NK-92 (cell line): ENCODE data around the gene FOXP4.

Source experiments
- DNase-seq: peaks from one replicate; lab custom pipeline; 2025; ENCODE audit not compliant: unreplicated experiment; lab: John Stamatoyannopoulos, UW

The FOXP4 gene

DNA sequence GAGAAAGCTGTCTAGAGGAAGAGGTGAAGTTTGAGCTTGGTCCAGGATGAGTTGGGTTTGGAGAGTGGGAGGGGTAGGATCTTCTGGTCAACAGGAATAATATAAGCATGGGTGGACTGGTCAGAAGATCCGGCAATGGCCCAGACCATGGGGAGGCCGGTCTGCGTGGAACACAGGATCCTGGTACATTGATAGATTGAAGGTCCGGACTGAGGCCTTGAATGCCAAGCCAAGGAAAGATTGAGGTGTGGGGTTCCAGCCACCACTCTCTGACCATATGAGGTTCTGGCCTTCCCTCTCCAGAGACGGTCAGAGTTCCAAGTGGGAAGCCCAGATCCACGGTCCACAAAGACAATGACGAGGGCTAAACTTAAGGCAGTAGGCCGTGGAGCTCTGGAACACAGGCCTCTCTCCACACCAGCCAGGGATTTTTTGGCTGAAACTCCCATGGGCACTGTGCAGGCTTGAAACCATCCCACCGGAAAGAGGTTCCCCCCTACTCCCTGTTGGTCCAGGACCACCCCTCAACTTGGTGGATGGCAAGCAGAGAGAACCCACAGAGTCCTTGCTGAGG, 95.3 kb downstream of the FOXP4 start:
- DNase-seq = no peak

DNA sequence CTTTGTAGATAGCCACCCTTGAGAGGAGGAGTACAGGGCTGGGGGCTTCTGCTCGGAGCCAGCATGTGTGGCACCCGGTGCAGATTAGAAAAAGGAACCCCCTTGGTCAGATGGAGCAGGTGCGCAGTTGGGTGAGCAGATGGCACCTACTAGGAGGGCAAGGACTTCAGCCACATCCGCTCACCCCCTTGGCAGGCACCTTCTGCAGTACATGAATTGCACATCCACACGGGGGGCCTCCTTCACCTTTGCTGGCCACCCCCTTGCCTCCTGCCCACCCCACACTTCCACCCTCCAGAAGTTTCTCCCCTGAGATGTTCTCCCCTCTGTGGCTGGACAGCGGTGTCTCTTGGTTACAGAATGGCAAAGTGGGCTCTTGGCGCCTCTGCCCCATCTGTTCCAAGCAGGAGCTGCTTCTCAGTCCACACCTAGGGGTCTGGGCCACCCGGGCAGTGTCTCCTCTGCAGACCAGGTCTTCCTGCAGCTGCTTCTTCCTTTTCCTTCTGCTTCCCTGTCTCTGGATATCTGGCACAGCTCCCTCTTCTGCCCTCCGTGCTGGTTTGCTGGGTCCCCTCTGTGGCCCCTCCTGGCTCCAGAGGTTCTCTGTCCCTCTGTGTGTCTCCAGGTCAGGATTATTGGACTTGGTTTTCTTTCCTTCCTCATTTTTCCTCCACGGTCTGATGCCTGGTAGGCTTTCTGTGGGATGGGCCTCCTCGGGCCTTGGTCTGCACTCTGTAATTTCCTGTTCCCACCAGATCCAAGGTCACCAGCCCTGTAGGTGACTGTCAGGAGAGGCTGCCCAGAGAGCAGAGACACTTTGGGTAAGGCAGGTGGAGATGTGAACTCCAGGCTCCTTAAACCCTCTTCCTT, 96.1 kb downstream of the FOXP4 start:
- DNase-seq = no peak

DNA sequence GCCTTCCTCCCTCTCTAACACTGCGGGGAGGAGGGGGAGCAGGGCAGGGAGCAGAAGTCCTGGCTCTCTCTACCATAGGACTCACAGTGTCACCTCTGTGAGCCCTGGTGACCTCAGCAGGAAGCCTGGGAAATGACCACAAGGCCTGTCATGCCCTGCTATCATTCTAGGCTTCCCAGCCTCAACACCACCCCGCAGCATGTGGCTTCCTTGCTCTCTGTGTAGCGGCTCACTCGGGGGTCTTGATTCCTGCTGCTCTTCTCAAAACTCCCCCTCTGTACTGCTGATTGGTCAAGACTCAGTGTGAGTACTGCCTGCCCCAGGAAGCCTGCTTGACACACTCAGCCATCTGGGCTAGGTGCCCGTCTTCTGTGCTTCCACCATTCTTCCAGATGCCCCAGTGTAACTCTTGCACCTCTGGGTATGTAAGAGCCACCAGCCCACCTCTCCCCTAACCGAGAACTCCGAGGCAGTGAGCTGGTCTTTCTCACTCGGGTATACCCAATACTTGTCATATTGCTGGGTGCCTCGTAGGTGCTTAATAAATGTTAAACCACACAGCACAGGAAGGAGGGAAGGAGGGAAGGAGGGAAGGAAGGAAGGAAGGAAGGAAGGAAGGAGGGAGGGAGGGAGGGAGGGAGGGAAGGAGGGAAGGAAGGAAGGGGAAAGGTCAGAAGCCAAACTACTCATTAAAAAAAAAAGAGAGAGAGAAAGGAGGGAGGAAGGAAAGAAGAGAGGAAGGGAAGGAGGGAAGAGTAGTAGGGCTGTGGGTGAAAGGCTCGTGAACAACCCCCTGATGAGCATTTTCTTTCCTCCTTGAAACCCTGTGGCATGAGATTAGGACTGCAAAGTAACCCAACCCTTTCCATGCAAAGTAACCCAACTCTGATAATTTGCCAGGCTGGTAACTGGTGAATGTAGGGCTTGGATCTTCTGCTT, 97.0 kb downstream of the FOXP4 start:
- DNase-seq = no peak

DNA sequence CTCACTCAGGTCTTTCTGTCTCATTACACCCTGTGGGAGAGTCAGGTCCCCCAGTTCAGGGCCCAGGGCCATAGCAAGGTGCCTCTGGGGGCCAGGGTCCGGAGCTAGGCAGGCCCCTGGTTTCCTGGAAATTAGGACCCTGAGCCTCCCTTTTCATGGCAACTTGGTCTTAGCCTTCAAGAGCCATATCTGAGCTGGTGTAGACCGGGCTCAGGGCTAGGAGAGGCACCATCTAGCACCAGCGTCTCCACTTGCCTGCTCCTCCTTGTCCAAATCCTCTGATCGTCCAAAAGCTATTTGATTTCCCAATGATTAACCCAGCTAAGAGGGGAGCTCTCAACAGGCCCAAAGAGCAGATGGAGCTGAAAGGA, 97.7 kb downstream of the FOXP4 start:
- no peak for DNase-seq

DNA sequence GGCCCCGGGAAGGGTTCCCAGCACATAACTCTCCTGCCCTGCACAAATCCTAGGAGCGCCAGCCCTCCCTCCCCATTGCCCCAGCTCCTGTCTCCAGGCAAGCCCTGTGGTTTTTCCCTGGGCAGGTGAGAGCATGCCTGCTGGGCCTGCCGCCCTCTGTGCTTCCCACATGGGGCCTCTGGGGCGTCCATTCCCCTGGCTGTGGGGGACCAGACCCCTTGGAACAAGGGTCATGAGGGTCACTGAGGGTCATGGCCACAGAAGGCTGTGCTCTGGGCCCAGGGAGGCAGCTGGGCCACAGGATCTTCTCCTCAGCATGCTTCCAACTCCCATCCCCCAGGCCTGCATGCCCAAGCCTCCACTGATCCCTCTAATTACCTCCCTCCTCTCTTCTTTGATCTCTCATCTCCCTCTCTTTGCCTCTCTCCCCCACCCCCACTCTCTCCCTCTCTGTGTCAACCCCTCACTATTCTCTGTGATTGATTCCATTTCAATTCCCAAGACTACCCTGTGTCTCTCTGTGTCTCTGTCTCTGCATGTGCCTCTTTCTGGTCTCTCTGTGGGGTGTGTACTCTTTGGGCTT, 98.2 kb downstream of the FOXP4 start:
- DNase-seq = no peak

DNA sequence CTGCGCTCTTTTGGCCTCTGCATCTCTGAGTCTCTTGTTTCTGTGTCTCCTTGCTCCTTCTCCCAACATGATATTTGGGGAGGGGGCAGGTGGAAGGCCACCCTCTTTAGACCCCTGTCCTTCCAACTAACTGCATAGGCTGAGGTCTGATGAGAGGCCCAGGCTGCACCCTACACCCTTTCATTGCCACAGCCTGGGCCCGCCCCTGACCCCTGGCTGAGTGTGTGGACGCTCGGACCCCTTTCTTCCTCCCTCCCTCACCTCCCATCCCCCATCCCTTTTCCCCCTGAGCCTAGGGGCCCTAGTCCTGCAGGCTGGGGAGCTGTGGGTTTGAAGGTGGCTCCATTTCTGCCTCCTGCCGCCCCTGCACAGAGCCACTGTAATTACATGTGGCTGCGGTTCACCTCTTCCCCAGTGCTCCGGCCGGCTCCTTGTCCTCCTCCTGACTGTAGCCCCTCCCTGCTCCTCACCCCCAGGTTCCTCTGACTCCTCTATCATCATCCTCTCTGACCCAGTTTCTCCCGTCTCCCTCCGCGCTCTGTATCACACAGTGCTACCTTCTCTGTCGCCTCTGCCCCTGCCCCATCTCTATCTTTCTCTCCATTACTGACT, 98.9 kb downstream of the FOXP4 start:
- DNase-seq = no peak

DNA sequence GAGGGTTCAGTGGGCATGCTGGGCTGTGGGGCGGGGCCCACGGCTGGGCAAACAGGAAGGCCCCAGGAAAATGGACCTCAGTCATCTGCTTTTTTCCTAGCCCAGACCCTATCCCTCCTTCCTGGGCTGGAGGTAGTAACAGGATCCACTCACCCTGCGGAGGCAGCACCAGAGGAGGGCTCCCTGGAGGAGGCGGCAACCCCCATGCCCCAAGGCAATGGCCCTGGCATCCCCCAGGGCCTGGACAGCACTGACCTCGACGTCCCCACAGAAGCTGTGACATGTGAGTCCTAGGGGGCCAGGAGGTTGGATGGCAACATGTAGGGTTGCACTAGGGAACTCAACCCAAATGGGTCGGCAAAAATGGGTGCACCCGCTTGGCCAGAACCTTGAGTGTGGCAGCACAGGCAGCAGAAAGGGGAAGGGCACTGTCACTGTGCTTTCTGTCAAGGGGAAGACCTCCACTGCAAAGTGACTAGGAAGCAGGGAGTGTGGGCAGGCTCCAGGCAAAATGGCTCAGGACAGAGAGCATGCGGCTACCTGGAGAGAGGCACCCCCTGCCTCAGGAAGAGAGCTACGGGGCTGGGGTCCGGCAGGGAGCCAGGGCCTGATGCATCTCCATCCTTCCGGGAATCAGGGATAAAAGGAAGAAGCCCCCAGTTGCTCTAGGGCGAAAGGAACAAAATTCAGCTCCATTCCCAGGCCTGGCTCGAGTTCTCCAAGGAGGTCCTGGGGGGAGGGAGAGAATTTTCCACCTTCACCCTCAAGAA, 100.0 kb downstream of the FOXP4 start:
- DNase-seq = no peak

DNA sequence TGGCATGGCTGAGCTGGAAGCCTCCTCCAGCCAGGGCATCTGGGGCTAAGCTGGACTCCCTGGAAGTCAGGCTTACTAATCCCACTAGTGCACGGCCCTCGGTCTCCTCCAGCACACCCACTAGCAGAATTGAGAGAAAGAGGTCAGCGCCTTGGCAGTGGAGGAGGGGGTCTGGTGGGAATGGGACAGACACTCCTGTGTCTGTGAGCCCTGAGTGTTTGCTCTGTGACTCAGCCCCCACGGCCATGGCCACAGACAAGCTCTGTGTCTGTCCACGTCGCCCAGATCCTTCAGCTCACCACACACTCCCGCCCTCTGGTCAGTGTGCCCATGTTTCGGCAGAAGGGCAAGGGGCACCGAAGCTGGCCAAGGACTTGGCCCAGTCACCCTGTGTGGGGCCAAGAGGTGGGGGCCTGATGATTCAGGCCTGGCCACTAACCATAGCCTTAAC, 100.9 kb downstream of the FOXP4 start:
- DNase-seq = no peak

DNA sequence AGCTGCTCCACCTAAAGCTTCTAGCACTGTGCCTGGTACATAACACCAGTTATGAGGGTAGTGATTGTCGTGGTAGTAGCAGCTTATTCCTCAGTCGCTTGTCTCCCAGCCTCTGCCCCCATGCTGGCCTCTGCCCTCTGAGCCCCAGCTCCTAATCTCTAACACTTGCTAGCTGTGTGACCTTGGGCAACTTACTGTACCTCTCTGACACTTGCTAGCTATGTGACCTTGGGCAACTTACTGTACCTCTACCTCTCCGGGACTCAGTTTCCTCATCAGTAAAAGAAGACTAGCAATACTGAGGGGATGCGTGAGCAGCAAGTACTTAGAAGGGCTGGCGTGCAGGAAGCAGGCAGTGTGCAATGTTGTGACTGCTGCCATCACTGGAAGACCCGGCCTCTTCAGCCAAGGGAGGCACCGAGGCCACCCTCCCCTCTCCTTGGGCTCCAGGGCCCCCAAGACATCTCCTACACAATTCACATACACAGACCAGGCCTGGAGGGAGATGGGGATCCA, 101.9 kb downstream of the FOXP4 start:
- DNase-seq = no peak

DNA sequence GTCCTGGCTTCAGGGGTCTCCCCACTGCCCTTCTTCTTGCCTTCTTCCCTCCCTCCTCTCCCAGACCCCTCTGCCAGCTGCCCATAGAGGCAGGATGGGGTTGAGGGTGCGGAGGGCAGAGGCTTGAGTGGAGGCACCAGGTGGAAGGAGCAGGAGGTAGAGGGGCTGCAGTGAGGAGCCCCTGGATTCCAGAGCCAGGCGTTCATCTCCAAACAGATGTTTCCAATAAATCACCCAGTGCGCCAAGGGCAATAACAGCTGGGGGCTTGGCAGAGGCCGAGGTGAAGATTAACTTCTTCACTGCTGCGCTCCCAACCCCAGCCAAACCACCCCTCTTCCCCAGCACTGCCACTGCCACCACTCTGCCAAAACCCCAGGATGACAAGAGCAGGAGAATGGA, 102.7 kb downstream of the FOXP4 start:
- DNase-seq = no peak

DNA sequence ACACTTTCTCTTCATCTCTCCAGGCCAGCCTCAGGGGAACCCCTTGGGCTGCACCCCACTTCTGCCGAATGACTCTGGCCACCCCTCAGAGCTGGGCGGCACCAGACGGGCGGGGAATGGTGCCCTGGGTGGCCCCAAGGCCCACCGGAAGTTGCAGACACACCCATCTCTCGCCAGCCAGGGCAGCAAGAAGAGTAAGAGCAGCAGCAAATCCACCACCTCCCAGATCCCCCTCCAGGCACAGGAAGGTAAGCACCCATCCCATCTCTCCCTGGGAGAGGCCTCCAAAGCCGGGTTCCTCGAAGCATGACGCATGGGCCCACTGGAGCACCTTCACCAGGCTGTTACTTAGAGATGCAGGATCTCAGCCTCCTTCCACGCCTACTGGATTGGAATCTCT, 103.4 kb downstream of the FOXP4 start:
- DNase-seq = no peak

DNA sequence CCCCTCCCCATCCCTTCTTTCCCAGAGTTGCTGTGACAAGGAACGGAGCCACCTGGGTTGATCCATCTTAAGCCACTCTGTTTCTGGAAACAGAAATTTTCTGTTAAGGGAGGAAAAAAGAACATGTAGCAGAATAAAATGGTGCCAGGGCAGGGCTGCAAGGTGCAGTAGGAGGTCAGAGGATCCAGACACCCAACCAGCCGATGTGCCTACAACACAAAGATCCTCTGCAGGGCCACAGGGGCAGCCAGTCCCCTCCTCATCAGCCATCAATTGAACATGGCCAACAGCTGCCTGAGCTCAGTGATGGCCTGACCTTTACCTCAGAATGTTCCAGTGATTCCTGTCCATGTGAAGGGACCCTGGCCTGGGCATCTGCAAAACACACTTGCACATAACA, 103.9 kb downstream of the FOXP4 start:
- DNase-seq = no peak

DNA sequence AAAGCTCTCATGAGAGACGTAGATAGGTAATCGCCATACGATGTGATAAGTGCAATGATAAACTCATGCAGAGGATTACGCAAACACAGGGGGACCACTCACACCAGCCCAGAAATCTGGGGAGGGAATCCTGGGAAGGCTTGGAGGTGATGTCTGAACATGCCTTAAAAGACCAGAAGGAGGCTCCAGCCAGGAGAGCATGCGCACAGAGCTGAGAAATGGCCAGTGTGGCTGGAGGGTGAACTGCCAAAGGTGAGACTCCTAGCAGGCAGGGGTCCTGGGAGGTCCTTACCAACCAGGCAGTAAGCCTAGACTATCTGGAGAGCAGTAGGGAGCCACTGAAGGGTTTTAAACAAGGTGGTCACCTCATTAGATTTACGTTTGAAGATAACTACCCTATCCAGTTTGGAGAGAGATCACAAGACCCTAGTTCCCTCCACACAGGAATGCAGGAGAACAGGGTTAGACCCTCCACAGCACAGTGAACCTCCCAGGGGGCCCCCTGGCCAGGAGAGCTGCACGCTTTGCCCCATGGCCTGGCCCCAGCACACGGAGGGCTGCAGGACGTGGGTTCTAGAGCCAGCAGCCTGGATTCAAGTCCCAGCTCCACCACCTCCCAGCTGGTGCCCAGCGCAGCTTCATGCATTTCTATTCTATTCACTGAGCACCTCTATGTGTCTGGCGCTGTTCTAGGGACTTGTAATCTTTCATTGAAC, 105.2 kb downstream of the FOXP4 start:
- DNase-seq = no peak
